HFF-Myc (cell line): Measurements from ENCODE around the gene FDX2.

ENCODE experiments used
- DNase-seq: peaks from one replicate; pipeline ENCODE4 v3.0.0-alpha.2; 2011; ENCODE audit warnings: low read depth; ENCODE audit errors: extremely low read depth
- H3K4me3 ChIP-seq: replicated peaks from 2 replicates; pipeline ENCODE4 v1.5.1; 2011; ENCODE audit warnings: low read depth, mild to moderate bottlenecking, control low read depth, low read length
- TF ChIP-seq, protein P1 (sequence below): IDR thresholded peaks from 2 replicates; pipeline ENCODE4 v1.5.1; 2012; ENCODE audit warnings: mild to moderate bottlenecking, low read depth, low read length, control low read depth; ENCODE audit errors: missing control alignments

The FDX2 gene

DNA sequence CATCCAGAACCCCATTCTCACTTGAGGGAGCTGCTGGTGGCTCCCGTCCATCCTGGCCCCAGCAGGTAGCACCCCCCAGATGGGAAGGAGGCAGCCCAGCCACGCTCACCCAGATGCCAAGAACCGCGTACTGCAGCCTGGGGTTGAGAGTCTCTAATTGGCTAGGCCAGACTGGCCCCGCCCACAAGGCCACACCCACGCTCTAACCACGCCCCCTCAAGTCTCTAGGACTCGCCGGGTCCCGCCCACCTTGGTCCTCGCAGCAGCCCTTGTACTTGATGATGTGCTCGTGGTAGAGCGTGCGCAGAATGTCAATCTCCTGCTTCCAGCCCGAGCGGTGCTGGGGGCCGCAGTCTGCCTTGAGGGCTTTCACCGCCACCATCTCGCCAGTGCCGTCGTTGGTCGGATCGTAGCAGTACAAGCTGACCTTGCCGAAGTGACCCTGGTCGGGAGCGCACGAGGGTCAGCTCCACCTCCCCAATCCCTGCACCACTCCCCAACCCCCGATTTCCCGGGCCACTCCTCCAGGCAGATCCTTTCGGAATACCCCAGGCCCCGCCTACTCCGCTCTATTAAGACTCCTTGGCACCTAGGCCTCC is 38.1 kb upstream of the FDX2 start:
- TF ChIP-seq, protein P1, sequence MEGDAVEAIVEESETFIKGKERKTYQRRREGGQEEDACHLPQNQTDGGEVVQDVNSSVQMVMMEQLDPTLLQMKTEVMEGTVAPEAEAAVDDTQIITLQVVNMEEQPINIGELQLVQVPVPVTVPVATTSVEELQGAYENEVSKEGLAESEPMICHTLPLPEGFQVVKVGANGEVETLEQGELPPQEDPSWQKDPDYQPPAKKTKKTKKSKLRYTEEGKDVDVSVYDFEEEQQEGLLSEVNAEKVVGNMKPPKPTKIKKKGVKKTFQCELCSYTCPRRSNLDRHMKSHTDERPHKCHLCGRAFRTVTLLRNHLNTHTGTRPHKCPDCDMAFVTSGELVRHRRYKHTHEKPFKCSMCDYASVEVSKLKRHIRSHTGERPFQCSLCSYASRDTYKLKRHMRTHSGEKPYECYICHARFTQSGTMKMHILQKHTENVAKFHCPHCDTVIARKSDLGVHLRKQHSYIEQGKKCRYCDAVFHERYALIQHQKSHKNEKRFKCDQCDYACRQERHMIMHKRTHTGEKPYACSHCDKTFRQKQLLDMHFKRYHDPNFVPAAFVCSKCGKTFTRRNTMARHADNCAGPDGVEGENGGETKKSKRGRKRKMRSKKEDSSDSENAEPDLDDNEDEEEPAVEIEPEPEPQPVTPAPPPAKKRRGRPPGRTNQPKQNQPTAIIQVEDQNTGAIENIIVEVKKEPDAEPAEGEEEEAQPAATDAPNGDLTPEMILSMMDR: no peak
- DNase-seq: no peak
- H3K4me3 ChIP-seq: no peak overlapping the region

DNA sequence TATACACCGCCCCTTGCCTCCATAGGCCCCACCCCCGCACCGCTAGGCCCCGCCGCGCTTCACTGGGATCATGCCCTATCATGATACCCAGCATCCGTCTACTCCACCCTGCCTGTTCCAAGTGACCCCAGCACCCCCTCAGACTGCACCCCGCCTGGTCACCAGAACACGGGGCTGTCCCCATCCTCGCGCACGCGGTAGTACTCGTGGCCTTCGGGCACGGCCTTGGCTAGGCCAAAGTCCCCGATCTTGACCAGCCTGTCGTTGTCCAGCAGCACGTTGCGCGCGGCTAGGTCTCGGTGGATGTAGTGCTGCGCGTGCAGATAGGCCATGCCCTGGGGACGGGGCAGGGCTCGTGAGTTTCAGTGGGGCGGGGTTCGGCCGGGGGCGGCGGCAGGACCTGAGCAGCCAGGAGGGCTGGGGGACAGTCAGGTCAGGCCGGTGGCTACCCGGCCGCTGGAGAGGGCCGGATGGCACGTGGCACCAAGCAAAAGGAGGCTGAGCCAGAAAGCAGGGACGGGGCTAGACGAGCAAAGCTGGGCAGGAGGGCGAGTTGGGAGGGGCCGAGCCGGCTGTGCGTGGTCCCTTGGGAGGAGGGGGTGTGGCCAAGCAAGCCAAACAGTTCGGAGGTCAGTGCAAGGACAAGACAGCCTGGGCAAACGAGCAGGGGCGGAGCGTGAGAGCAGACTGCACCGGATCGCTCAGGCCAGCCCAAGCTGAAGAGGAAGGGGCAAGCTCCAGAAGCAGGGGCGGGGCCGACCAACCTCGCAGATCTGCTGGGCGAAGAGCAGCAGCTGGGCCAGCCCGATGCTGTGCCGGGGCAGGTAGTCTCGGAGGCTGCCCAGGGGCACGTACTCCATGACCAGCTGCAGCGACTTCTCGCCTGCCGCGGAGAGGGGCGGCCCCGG is 37.2 kb upstream of the FDX2 start:
- H3K4me3 ChIP-seq: no peak overlapping the region
- TF ChIP-seq, protein P1: no peak
- DNase-seq: no peak

DNA sequence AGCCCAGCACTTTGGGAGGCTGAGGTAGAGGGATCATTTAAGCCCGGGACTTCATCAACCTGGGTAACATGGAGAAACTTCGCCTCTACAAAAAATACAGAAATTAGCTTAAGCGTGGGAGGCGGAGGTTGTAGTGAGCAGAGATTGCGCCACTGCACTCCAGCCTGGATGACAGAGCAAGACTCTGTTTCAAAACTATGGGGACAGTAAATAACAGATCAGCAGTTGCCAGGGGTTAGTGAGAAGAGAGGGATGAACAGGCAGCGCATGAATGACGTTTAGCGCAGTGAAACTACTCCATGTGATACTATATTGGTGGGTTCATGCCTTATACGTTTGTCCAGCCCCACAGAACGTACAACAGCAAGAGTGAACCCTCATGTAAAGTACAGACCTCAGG is 30.7 kb upstream of the FDX2 start:
- TF ChIP-seq, protein P1: no peak

DNA sequence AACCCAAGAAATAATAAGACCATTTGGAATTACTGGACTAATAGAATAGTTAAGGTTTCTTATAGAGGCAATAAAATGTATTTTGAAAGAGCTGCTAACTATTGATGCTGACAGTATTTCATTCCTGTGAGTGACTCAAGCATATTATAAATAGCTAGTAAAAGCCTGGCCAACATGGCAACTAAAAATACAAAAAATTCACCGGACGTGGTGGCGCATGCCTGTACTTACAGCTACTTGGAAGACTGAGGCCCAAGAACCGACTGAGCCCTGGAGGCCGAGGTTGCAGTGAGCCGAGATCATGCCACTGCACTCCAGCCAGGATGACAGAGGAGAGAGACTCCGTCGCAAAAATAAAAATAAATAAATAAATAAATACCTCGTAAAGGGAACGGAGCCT is 29.0 kb upstream of the FDX2 start:
- no peak for DNase-seq
- no peak overlapping the region for H3K4me3 ChIP-seq
- TF ChIP-seq, protein P1: no peak

More for the DNA sequence above, 30.7 kb upstream of the FDX2 start:
- H3K4me3 ChIP-seq: no peak overlapping the region
- DNase-seq: no peak

DNA sequence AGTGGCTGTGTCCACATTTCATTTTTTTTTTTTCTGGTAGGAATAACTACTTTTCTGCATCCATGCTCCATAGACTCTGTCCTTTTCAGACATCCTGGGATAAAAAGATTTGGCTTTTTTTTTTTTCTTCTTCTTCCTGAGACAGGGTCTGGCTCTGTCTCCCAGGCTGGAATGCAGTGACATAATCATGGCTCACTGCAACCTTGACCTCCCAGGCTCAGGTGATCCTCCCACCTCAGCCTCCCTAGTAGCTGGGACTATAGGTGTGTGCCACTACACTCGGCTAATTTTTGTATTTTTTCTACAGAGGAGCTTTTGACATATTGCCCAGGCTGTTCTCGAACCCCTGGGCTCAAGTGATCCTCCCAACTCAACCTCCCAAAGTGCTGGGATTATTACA is 27.7 kb upstream of the FDX2 start:
- TF ChIP-seq, protein P1: no peak
- no peak for DNase-seq

DNA sequence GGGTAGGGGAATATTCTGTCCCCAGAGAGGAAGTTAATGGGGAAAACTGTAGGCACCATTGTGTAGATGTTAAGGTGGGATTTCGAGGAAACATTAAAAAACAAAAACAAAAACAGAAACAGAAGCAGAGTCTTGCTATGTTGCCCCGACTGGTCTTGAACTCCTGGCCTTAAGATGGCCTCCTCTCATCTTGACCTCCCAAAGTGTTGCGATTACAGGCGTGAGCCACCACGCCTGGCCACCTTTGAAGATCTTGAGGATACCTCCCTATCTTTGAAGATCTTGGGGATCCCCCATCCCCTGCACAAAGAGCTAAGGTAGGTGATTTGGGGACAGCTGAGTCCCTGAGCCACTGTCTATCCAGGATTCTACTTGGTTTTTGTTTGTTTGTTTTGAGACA is 24.2 kb upstream of the FDX2 start:
- DNase-seq: no peak
- no peak overlapping the region for H3K4me3 ChIP-seq
- TF ChIP-seq, protein P1: no peak

More for the DNA sequence above, 27.7 kb upstream of the FDX2 start:
- no peak overlapping the region for H3K4me3 ChIP-seq
